Activated CD4-positive, alpha-beta T cell treated with anti-CD3 and anti-CD28 coated beads, Interleukin-2, Interleukin-4, amounts not matched to agents 100 ng/mL and 50 ng/mL, durations not matched to agents 16 hours and 8 hours (primary cell): ENCODE data around the gene RXRA.

Experiments used
- DNase-seq: peaks from one replicate; pipeline ENCODE4 v3.0.0-alpha.2; 2020; ENCODE audit warnings: low spot score

Gene RXRA

GRCh38 chr9:134435550-134436378 is 109.5 kb downstream of the RXRA start:
- no peak for DNase-seq

- DNase-seq = no peak
Observed at GRCh38 chr9:134436379-134436762, 110.1 kb downstream of the RXRA start.

GRCh38 chr9:134436911-134437310 is 110.7 kb downstream of the RXRA start:
- no peak for DNase-seq

GRCh38 chr9:134437403-134438194 is 111.3 kb downstream of the RXRA start:
- no peak for DNase-seq

- no peak for DNase-seq
Observed at GRCh38 chr9:134438195-134438788, 112.0 kb downstream of the RXRA start.

GRCh38 chr9:134439368-134439784 is 113.1 kb downstream of the RXRA start:
- no peak for DNase-seq

GRCh38 chr9:134440636-134441226 is 114.5 kb downstream of the RXRA start:
- DNase-seq = no peak

- DNase-seq = no peak
Observed at GRCh38 chr9:134441227-134442084, 115.2 kb downstream of the RXRA start.

- no peak for DNase-seq
Observed at GRCh38 chr9:134442085-134442474, 115.8 kb downstream of the RXRA start.

GRCh38 chr9:134442486-134443173 is 116.4 kb downstream of the RXRA start:
- DNase-seq = no peak

GRCh38 chr9:134443174-134444037 is 117.2 kb downstream of the RXRA start:
- DNase-seq = peak; percentile 92

GRCh38 chr9:134444038-134444315 is 117.7 kb downstream of the RXRA start:
- no peak for DNase-seq

GRCh38 chr9:134445000-134445399 is 118.7 kb downstream of the RXRA start:
- no peak for DNase-seq

GRCh38 chr9:134449180-134449916 is 123.1 kb downstream of the RXRA start:
- peak; percentile 75 for DNase-seq

- DNase-seq = no peak
Observed at GRCh38 chr9:134451700-134452458, 125.6 kb downstream of the RXRA start.

GRCh38 chr9:134452728-134453127 is 126.5 kb downstream of the RXRA start:
- no peak for DNase-seq

GRCh38 chr9:134453776-134454475 is 127.7 kb downstream of the RXRA start:
- DNase-seq = no peak

GRCh38 chr9:134454476-134454857 is 128.2 kb downstream of the RXRA start:
- DNase-seq = no peak
